RPMI7951 (cell line): ENCODE results near the gene IQCF6. TPM values are rescaled to one million over a fixed set of nuclear protein-coding genes. Genes with fewer than 3 reads are reported as not detected.
A peak's percentile ranks its signal among the peaks of the same experiment; 100 is the strongest.
"Not testable (repeated sequence)": the region's sequence is repeated elsewhere in the genome, so short reads cannot be mapped to it uniquely, and the experiment has no call there.

ENCODE experiments used
- DNase-seq: peaks from one replicate; pipeline ENCODE4 v3.0.0-alpha.2; 2012; ENCODE audit warnings: low read depth
- total RNA-seq: library from RNA; depleted of rRNA; stranded (reverse); fragments of >200 nt; shearing (Covaris generic); gene quantifications from 2 replicates; pipeline ENCODE4 v1.2.3, GENCODE V29; 2014; rRNA removed

Gene IQCF6
- not detected in 2 replicates for total RNA-seq

GRCh38 chr3:51779137-51779536 lies at the start of gene IQCF6:
TSS of gene IQCF6 (minus strand) at chr3:51779237. CDS start at chr3:51779224, 13 bp downstream.
- no peak for DNase-seq

- no peak for DNase-seq
Measured at GRCh38 chr3:51828297-51828696, 49.3 kb upstream of the IQCF6 start.

DNA sequence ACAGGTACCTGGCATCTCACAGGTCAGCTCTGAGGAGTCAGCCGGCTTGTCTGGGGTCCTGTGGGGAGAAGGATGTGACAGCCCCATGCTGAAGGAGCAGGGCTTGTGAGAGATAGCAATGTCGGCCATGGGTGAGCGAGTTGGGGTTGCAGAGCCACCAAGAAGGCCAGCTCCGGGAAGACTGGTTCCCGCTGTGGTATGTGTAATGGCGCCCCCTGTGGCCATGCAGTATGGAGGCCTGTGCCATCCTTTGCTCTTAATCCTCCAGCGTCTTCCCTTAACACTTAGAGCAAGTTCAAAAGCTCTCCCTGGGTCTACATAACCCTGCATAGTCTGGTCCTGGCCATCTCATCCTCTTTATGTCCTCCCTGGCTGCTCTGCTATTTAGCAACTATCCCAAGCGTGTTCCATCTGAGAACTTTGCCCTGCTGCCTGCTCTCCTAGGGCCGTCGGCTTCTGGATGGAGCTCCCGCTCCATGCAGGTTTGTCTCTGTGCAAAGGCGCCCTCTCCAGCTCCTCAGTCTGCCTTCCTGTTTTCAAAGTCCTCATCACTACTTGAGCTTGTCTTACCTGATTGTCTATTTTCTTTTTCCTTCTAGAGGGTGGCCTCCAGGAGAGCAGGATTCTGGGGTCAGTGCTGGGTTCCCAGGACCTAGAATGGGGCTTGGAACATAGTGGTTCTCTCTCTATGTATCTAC lies 40.8 kb upstream of the IQCF6 start:
- no peak for DNase-seq

GRCh38 chr3:51819151-51819550 lies 40.1 kb upstream of the IQCF6 start:
- no peak for DNase-seq

DNA sequence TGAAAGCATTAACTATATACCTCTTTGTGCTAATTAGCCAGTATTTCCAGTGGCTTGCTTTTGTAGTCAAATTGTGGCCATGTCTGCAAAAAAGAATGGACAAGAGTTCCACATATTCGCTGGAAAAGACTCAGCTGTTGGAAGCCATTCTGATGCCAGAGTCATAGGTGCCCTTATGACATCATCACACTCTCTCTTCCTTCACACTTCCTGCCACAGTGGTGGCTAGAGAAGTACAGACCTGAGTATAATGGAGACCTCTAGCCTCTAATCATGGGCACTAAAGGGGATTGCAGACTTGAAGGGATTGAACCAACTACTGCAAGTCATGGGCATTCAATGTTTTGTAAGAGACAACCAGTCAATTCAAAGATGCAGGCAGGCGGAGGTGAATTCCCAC lies 38.3 kb upstream of the IQCF6 start:
- DNase-seq = no peak

DNA sequence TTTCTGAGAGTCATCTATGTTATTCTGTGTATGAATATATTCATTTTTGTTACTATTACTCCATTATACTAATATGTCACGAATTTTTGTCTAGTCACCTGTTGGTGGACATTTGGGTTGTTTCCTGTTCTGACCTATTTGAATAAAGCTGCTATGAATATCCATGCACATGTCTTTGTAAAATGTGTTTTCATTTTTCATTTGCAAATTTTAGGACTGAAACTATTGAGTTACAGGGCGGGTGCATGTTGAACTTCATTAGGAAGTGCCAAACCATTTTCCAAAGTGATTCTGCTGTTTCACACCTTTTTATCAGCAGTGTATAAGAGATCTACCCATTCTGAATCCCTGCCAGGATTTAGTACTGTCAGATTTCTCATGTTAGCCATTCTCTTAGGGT lies 37.7 kb upstream of the IQCF6 start:
- DNase-seq = no peak

DNA sequence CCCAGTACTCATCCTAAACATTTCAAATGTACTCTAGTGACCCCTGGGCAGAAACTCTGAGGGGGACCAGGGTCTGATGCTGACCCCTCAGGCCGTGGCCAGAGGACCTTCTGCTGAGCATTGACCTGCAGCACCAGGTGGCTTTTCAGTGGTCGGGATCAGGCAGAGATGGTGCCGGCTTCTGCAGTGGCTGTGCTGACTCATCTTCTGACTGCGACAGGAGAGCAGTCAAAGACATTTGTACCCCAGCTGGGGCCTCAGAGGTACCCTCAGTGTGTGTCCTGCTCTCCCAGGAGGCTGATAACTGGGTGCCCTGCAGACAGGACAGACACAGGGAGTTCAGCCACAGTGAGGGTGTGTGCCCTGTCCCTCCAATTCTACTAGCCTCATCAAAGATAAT lies 36.6 kb upstream of the IQCF6 start:
- DNase-seq = no peak

DNA sequence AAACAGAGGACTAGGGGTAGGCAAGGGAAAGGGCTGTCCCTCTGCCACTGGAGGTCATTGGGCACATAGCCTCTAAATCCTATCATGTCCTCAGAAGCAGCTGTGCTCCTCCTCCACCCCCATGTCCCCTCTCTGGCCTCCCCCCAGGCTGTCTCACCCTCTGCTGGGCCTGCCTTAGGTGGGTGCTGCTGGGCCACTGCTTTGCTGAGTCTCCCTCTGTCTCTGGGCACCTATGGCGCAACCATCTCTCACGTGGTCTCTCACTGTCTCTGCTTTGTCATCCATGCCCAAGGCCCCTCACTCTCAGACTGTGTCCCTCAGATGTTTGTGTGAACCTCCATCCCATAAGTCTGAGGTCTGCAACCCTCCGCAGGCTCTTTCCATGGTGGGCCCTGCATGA lies 35.0 kb upstream of the IQCF6 start:
- DNase-seq = no peak

- peak; percentile 53 for DNase-seq
Measured at GRCh38 chr3:51813539-51813938, 34.5 kb upstream of the IQCF6 start.

GRCh38 chr3:51808934-51809333 lies 29.9 kb upstream of the IQCF6 start:
- no peak for DNase-seq

DNA sequence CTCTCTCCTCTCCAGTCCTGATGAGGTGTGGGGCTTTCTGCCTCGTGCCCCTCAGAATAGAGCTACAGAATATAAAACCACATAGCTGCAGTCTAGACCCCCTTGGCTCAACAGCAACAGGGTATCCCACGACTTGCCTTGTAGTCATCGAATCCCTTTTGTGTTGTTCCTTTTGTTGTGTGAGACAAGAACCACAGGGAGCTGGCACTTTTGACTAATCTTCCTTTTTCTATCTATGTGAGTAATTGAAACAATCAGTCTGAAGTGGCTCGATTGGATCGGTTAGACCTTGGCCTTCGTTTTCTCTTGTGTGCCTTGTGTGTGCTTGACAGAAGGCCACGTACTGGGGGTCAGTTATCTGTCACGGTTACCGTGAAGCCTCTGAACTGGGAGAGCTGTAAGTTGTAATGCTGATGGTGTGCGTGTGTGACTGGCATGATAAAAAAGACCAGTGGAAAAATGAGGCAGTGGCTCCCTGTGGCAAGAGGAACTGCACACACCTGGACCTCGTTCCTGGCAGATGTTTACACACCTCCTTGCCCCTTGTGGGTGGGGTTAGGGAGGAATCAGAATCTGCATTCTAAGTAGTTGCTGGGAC lies 23.2 kb upstream of the IQCF6 start:
- DNase-seq = no peak

GRCh38 chr3:51800750-51801125 lies 21.7 kb upstream of the IQCF6 start:
- no peak for DNase-seq

DNA sequence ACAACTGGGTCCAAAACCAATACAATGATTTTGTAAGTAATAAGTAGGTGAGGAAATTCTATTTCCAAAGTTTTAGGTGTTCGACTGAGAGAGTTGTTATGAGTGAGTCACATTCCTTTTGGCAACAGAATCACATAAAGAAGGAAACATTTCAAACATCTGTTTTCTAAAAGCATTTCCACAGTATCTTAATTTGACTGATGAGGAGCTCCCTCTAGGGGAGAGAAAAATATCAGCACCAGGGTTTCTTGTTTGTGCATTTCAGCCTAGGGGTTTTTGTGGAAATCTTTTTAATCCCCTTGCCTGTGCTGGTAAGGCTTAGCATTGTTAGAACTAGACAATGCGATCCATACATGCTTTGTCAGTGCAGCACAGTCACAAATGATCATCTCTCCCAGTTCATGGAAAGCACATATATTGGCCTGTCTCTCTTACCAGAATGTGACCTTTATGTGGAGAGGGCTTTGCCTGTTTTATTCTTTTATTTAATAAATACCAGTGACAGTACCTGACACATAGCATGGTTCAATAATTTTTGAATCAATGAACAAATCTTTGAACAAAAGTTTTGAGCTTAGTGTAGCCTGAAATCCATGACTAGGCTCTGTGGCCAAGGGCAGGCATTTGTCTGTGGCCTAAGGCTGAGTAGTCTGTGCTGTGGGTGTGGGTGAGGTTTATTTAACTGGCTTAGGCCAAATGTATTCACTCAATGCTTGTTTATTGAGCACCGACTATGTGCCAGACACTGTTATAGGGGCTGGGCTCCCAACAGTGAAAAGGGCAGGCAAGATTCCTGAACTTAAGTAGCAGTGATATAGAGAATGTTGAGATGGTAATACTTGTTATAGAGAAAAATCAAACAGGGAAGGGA lies 21.1 kb upstream of the IQCF6 start:
- DNase-seq = peak; percentile 79

- DNase-seq = peak; percentile 7
Measured at GRCh38 chr3:51798411-51798963, 19.4 kb upstream of the IQCF6 start.

- DNase-seq = peak; percentile 7
Measured at GRCh38 chr3:51796854-51797253, 17.8 kb upstream of the IQCF6 start.

DNA sequence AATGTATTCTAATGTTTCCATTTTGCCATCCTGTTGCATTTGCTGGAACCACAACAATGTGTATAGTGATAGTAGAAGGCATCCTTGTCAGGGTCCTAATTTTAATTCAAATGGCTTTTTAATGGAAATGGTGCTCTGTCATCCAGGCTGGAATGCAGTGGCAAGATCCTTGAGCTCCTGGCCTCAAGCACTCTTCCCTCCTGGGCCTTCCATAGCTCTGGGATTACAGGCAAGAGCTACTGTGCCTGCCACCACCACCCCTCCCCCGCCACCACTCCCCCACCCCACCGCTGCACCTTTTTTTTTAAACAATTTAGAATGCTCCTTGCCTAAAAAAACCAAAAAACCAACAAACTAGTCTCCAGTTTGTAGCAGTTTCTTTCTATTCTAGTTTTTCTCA lies 15.2 kb upstream of the IQCF6 start:
- no peak for DNase-seq

GRCh38 chr3:51792206-51792605 lies 13.2 kb upstream of the IQCF6 start:
- no peak for DNase-seq

- DNase-seq = no peak
Measured at GRCh38 chr3:51789437-51789836, 10.4 kb upstream of the IQCF6 start.

DNA sequence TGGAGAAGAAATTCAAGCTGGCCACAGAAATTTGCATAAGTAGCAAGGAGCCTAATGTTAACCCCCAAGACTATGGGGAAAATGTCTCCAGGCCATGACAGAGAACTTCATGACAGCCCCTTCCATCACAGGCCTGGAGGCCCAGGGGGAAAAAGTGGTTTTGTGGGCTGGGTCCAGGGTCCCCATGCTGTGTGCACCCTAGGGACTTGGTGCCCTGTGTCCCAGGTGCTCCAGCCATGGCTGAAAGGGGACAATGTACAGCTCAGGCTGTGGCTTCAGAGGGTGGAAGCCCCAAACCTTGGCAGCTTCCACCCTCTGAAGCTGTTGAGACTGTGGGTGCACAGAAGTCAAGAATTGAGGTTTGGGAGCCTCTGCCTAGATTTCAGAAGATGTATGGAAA lies 8.5 kb upstream of the IQCF6 start:
- not testable (repeated sequence) for DNase-seq

GRCh38 chr3:51786267-51786666 lies 7.2 kb upstream of the IQCF6 start:
- DNase-seq = no peak

DNA sequence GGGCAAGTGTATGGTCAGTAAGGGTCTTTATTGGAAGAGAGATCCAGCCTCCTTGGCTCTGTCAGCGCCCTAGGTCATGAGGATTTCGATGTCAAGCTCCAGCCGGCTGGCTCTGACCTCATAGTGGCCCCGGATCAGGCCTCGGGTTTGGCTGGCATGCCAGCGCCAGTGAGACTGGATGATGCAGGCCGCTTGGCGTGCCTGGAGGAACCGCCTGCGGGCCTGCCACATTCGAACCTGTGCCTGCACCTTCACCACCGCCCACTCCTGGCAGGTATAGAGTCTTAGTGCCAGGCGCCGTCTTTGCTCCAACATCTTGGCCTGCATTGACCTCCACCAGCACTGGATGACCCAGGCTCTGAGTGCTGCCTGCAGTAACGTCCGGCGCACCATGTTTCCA lies 483 bp downstream of the IQCF6 start:
- DNase-seq = no peak

GRCh38 chr3:51777985-51778384 lies 1.1 kb downstream of the IQCF6 start:
- peak; percentile 8 for DNase-seq
